HG03175 (cell line): ENCODE measurements around the gene SH3PXD2B.
"Not testable (repeated sequence)": the region's sequence is repeated elsewhere in the genome, so short reads cannot be mapped to it uniquely, and the experiment has no call there.

Experiments
- ATAC-seq: cut with Tn5 transposase; IDR thresholded peaks from one replicate; pipeline ENCODE4 v1.9.1; 2021; ENCODE audit warnings: mild to moderate bottlenecking, moderate library complexity; ENCODE audit not compliant: unreplicated experiment

The SH3PXD2B gene

DNA sequence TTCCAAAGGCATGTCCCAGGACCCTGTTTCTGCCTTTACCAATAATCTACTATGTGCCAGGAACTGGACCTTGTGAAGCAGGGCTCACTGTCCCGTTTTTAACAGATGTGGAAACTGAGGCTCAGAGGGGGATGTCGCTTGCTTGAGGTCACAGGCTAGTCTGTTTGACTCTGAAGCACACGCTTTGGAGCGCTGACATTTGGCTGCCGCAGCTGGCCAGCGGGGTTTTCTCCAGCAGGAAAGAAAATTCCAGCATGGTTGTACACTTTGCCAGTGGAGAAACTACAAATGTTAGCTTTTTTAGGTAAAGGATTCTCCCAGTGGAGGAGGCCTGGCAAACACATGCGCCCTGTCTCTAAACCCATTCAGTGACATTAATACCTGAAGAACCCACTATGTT lies 50.5 kb downstream of the SH3PXD2B start:
- no peak for ATAC-seq

DNA sequence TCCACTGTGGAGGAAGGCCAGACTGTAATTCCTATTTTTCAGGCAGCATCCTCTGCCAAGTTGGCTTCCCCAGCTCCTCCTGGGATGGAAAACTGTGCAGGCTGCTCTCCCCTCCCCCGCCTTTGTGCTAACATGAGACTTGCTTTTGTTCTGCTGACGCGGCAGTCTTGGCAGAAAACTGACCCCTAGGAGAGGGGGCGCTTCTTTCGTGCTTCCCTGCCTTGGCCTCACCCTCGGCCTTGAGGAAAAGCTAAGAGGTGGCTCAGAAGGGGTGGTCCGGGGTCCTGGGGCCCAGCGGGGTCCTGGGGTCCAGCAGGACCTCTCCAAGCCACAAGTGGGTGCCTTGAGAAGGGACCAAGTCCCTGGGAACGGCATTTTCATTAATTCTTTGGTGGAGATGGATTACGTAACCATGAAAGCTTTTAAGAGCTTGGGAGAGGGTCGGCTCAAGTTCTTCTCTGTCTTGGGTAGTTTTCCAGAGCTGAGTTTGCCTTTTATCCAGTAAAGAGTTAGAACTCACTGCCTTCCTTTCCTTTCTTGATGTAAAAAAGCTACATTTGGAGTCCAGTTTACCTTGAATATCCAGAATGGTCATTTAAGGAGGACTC lies 51.0 kb downstream of the SH3PXD2B start:
- ATAC-seq, result no peak

DNA sequence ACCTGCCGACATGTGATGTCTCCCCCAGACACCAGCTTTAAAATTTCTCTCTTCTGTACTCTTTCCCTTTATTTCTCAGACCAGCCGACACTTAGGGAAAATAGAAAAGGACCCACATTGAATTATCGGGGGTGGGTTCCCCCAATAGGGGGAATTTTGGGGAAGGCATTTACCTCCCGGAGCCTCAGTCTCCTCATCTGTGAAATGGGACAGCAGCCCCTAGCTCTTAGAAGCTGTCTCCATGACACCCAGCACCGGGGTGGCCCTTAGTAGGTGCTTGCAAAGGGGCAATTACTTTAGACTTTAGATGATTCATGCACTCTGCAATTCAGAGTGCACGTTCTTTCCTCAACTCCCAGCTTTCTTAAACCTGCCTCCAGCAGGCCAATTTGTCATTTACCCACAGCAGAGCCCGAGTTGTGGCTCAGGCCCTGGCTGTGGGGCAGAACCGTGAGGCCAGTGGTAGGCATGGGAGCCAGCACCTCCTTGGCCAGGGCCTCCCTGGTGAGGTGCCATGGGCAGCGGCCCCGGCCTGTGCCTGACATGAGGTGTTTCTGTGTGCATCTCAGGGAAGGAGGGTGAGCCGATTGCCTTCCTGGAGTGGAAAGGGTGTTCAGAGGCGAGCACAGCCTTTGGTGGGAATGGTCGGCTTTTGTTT lies 51.7 kb downstream of the SH3PXD2B start:
- ATAC-seq, result no peak

DNA sequence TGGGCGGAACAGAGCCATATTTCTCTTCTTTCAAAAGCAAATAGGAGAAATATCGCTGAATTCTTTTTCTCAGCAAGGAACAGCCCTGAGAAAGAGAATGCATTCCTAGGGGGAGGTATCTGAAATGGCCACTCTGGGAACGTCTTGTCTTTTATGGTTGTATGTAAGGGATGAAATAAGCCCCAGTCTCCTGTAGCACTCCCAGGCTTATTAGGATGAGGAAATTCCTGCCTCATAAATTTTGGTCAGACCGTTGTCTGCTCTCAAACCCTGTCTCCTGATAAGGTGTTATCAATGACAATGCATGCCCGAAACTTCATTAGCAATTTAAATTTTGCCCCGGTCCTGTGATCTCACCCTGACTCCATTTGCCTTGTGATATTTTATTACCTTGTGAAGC lies 52.3 kb downstream of the SH3PXD2B start:
- not testable (repeated sequence) for ATAC-seq

DNA sequence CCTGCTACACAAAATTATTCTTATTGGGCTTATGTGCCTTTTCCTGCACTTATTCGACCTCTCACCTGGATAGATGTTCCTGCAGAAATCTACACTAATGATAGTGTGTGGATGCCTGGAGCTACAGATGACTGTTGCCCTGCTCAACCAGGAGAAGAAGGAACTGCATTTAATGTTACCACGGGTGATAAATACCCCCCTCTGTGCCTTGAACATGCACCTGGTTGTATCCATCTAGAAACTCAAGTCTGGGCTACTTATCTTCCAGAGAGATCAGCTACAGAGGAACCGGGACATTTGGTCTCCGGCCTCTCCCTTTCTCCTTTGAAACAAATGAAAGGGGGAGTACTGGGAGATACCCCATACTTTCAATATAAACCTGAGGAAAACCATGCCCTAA lies 54.5 kb downstream of the SH3PXD2B start:
- ATAC-seq, result no peak

DNA sequence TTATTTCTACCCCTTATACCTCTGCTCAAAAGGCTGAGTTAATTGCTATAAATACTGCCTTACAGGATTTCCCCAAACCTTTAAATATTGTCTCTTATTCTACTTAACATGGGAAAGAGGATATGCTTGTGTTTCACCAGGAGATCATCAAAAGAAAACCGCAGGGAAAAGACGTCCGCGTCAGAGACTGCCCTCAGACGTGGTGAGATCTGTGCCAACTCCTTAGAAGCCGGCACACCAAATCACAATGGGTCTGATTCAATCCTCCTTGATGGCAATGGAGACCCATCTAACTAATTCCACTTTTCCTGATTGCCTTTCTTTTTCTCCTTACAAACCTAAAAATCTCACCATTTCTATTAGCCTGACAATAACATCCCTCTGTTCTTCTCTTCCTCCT lies 55.0 kb downstream of the SH3PXD2B start:
- no peak for ATAC-seq

DNA sequence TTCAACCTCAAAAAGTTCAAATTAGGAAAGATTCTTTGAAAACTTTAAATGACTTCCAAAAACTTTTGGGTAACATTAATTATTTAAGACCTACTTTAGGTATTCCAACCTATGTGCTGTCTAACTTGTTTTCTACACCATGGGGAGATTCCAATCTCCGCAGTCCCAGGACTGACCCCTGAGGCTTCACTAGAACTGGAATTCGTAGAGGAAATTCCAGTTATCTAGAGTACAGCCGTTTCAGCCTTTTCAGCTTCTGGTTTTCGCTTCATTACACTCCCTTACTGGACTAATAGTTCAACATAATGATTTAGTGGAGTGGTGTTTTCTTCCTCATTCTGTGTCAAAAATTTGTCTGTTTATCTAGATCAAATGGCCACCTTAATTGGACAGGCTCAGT lies 55.7 kb downstream of the SH3PXD2B start:
- ATAC-seq, result not testable (repeated sequence)

DNA sequence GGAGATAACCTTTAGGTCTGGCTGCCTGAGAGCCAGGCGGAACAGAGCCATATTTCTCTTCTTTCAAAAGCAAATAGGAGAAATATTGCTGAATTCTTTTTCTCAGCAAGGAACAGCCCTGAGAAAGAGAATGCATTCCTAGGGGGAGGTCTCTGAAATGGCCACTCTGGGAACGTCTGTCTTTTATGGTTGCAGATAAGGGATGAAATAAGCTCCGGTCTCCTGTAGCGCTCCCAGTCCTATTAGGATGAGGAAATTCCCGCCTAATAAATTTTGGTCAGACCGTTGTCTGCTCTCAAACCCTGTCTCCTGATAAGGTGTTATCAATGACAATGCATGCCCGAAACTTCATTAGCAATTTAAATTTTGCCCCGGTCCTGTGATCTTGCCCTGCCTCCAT lies 57.3 kb downstream of the SH3PXD2B start:
- ATAC-seq, result not testable (repeated sequence)

DNA sequence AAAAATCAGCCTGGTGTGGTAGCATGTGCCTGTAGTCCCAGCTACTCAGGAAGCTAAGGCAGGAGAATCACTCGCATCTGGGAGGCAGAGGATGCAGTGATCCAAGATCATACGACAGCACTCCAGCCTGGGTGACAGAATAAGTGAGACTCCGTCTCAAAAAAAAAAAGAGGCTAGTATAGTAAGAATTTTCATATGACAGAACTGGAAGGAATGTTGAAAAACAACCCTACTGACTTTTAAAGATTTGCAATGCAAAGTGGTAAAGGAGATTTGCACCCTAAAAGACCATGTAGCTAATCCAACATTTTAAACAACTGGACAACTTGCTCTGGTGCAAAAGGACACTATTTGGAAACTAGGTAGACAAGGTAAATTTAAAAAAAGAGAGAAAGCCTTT lies 58.1 kb downstream of the SH3PXD2B start:
- ATAC-seq, result no peak

DNA sequence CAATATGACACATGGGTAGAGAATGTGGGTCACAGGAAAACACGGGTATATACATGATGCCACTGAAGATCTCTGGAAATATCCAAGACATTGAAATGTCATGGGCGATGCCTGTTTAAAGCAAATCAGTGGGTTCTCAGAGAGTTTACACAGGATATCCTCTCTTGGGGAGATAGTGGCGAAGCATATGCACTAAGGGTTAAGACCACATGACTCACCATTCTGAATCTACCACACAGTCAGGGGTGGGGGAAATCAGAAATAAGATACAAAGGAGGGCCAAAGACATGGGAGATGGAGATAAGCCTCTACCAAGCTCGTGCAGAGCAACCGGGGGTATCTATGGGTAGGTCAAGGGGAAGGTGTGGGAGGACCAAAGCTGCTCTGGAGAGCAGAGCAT lies 58.8 kb downstream of the SH3PXD2B start:
- ATAC-seq, result no peak

DNA sequence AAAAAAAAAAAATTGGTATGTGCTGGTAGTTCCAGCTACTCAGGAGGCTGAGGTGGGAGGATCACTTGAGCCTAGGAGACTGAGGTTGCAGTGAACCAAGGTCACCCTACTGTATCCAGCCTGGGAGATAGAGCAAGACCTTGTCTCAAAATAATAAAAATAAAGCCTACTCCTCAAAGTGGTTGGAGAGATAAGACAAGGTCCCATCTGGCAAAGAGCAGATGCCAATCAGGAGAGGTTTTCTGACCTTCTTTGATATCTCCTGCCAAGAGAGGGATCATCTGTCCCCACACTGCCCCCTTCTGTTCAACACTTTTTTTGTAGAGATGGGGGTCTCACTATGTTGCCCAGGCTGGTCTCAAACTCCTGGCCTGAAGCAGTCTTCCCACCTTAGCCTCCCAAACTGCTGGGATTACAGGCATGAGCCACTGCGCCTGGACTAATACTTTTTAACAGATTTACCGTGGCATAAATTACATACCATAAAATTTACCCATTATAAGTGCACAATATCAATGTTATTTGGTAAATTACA lies 64.7 kb downstream of the SH3PXD2B start:
- ATAC-seq, result no peak

DNA sequence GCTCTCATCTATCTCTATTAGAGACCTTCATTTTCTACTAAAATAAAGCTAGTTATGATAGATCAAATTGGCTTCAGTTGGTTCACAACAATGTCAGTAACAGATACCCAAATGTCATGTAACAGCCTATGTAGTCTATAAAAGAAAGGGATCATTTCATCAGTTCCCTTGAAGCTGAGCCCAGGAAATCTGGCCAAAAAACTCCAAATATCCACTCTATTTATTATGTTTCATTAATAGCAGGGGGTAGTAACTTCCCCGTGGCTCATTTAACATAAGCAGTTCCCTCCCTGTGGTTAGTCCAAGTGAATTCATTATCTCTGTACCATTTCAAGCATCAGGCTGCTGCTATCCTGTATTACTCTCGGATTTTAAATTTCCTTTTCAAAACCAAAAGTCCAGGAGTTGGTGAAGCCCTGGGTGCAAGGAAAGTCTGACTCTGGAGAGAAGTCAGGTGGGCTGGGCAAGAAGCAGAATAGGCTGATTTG lies 66.0 kb downstream of the SH3PXD2B start:
- ATAC-seq, result no peak

DNA sequence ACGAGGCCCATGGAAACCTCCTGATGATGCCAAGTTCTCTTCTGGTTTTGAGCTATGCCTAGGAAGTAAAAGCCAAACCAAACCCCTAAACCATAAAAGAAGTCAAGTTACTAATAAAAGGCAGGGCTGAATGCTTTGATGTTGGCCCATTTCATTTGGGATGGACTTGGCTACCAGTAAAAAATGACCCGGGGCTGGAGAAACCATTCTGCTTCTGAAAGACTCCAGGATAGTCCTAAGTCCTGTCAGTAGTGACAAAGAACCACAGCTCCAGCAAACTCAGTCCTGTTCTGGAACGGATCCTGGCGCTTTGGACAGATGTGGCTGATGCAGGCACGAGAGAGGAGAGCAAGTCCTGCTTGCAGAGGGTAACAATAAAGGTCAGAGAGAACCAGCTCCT lies 68.6 kb downstream of the SH3PXD2B start:
- ATAC-seq, result no peak

DNA sequence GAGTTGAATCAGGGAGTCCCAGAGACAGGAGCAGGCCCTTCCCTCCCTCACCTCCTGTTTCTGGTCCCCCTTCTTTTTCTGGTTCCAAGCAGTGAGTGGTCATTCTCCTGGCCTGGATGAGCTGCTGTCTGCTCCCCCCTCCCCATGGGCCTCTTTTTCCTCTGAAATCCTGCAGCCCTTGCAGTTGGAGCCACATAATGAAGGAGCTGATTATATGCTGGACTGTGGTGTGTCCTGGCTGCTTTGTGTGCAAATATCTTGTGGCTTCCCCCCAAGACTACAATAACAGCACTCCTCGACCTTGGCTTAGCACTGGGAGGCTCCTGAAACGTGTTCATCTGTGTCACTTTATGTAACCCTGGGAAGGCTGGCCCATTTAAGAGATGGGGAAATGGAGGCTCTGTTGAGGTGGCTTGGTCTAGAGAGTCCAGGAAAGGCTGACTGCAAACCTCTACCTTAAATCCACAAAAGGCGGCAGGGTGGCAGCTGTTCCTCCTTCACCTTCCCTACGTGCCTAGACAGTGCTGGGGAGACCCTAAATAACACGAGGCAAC lies 69.2 kb downstream of the SH3PXD2B start:
- no peak for ATAC-seq

DNA sequence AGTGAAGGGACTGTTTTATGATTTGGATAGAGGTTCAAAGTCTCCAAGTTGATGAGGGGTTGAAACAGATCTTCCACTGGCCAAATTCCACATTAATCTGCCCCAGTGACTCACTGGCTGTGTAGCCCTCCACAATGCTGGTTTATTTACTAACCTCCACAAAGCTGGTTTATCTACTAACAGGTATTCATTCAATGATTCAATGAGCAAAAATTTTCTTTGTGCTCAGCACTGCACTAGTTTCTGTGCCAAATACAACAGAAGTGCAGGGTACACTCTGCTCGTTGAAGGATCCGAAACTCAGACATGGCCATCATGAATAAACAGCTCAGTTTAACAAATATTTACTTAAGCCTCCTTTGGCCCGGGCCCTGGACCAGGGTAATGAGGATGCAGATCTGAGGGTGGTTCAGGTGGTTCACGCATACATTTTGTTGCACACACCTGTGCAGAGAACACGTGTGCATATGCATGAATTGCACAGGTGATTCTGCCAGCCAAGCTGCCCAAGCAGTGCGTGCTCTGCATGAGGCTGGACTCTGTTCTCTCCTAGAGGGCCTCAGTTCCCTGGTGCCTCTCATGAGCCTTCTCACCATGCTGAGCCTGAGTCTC lies 71.0 kb downstream of the SH3PXD2B start:
- ATAC-seq, result no peak

DNA sequence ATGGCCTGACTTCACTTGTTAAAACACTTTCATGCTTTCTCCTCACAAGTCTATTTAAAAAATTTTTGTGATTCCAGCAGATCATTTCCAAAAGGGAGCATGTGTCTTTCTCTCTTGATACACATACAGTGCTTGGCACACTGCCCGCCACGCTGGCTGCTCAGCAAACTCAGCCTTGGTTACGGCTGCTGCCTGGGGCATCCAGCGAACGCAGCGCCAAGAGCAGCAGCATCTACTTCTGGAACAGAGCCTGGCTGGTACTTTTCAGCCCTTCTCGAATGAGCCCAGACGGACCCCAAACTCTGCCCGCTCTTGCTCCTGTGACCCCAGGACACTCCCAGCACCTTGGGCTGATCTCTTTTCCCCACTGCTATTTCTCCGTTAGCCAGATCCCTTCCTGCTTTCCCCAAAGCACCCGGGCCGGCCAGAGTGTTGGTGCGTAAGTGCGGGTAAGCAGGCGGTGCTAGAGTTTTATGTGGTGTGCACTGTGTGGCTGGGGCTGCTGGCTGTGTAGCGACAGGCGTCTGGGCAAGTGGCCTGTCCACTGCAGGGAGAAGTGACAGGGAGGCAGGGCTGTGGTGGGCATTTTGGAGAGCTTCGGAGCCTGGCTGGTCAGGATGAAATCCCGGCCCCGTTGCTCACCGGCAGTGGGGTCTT lies 73.2 kb downstream of the SH3PXD2B start:
- no peak for ATAC-seq

DNA sequence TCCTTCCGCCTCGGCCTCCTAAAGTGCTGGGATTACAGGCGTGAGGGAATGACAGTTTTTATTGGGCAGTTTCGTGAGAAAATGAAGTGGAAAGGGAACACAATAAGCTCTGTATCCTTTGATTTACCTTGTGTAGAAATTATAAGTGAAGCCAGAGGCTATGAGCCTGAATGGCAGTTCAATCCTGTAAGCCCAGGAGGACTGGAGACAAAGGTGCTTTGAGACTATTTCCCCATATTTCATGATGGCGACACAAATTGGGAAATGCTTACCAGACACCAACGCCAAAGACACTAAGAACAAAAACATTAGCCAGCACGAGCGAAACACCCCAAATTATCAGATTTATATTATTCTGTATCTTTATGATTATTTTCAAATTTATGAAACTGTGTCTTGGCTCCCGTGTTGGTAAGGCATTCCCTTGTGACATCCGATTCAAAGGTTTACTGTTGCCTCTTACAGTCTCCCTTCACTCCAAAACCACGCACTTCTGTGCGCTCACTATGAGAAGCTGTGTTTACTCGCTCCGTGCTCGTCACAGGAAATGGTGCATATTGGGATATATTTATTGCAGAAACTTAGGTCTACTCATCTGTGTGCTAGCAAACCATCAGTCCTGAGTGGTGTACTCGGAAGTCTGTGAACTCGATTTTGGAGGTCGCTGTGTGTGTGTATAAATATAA lies 73.9 kb downstream of the SH3PXD2B start:
- ATAC-seq, result no peak

DNA sequence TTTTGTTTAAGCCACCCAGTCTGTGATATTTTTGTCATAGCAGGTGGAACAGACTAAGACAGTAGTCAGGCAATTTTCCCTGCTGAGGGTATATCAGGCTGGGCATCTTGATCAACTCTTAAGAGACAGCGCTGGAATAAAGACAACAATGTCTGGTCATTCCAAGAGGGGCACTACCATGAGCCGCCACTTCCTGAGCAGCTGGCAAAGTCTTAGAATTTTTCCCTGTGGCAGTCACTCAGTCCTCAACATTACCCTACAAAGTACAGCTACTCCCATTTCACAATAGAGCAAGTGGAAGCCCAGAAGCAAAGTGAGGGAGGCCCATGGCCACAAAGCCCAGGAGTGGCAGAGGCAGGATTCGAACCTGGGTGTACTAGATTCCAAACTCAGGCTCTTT lies 74.8 kb downstream of the SH3PXD2B start:
- ATAC-seq, result no peak

DNA sequence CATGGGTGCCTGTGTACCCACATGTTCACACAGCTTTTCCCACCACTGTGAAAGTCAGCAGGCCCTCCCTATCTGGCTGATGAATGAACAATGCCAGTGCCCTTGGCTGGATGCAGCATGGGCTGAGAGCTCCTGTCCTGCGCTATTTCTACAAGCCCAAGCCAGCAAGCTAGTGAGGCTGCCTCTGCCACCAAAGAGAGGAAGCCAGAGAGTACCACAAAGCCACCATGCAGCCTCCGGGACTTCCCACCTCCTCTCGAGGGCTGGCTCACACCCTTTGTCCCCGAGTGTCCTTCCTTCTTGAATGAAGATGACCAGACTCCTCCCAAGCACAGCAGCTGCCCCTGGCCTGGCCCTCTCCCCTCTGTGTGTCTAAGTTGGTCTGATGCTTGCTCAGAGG lies 76.5 kb downstream of the SH3PXD2B start:
- ATAC-seq, result no peak

DNA sequence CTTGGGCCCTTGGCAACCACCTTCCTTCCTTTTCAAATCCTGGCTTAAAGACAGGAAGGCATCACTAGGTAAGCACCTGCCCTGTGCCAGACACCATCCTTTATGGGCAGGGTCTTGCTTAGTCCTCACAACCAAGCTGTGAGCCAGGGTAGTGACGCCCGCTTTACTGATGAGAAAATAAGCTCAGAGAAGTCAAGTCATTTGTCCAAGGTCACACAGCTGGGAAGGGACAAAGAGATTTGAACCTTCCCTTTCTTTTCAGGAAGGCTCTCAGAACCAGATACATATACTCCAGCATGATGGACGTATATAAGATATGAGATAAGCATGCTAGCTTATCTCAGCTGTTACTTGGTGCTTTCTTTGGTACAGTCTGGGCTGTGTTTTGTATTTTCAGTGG lies 76.9 kb downstream of the SH3PXD2B start:
- no peak for ATAC-seq

DNA sequence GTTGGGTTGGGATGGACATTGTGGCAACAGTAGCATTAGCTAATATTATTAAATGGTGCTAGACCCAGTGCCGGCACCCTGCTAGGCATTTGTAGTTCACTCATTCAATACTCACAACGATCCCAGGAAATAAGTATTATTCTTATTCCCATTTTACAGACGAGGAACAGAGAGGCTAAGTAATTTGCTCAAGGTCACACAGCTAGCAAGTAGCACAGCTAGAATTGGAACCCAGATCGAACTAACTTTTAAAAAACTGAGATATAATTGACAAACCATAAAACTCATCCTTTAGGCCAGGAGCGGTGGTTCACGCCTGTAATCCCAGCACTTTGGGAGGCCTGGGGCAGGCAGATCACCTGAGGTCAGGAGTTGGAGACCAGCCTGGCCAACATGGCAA lies 79.5 kb downstream of the SH3PXD2B start:
- ATAC-seq, result no peak
